Keratinocyte (primary cell): ENCODE measurements around the gene CNPPD1. TPM values are rescaled to one million over a fixed set of nuclear protein-coding genes. Genes with fewer than 3 reads are reported as not detected.

Experiments used
- DNase-seq: peaks from one replicate; pipeline ENCODE4 v3.0.0-alpha.2; 2011; ENCODE audit warnings: low read depth, missing footprints, low spot score
- FAIRE-seq: peaks from 2 replicates; lab custom pipeline; 2011; peaks lifted over from hg19 to GRCh38; lab: Jason Lieb, UNC
- H2AFZ ChIP-seq: 2 replicates; pipeline ENCODE4 v1.6.0; 2012; ENCODE audit warnings: low read length, control low read depth, inconsistent platforms; ENCODE audit not compliant: control insufficient read depth
- H3K27ac ChIP-seq: 2 replicates; pipeline ENCODE4 v1.5.1; 2011; ENCODE audit warnings: low read length; ENCODE audit not compliant: control insufficient read depth, insufficient read depth
- H3K27me3 ChIP-seq: 3 replicates; pipeline ENCODE4 v1.6.0; 2011; ENCODE audit warnings: low read length; ENCODE audit not compliant: control insufficient read depth, insufficient read depth; ENCODE audit errors: extremely low read depth
- H3K36me3 ChIP-seq, 2 experiments: 2 replicates in 1 of 2; 3 replicates in 1 of 2; pipeline ENCODE4 v1.5.1; 2011; ENCODE audit warnings: low read length in 2 of 2, mild to moderate bottlenecking in 1 of 2; ENCODE audit not compliant: control insufficient read depth in 2 of 2, insufficient read depth in 2 of 2; ENCODE audit errors: extremely low read depth in 1 of 2
- H3K4me1 ChIP-seq: 3 replicates; pipeline ENCODE4 v1.5.1; 2011; ENCODE audit warnings: low read length; ENCODE audit not compliant: control insufficient read depth, insufficient read depth; ENCODE audit errors: extremely low read depth
- H3K4me2 ChIP-seq: 3 replicates; pipeline ENCODE4 v1.6.0; 2011; ENCODE audit warnings: low read depth, low read length; ENCODE audit not compliant: control insufficient read depth, insufficient read depth; ENCODE audit errors: extremely low read depth
- H3K4me3 ChIP-seq, 3 experiments: fragments of 200-600 bp in 1 of 3; sonication (generic) in 1 of 3; 2 replicates in 2 of 3; 3 replicates in 1 of 3; pipeline ENCODE4 v1.5.1; 2011 to 2016; ENCODE audit warnings: low read length in 3 of 3, mild to moderate bottlenecking in 3 of 3, control low read depth in 2 of 3, inconsistent platforms in 1 of 3, low read depth in 1 of 3, mixed read lengths in 1 of 3, mixed run types in 1 of 3, moderate library complexity in 1 of 3; ENCODE audit not compliant: control insufficient read depth in 2 of 3, insufficient read depth in 2 of 3; ENCODE audit errors: extremely low read depth in 1 of 3
- H3K79me2 ChIP-seq: 2 replicates; pipeline ENCODE4 v1.6.0; 2012; ENCODE audit warnings: low read length; ENCODE audit not compliant: control insufficient read depth, insufficient read depth
- H3K9ac ChIP-seq: 3 replicates; pipeline ENCODE4 v1.6.0; 2011; ENCODE audit warnings: low read length; ENCODE audit not compliant: control insufficient read depth, insufficient read depth; ENCODE audit errors: extremely low read depth
- H3K9me1 ChIP-seq: 3 replicates; pipeline ENCODE4 v1.6.0; 2011; ENCODE audit warnings: low read length; ENCODE audit not compliant: control insufficient read depth, insufficient read depth; ENCODE audit errors: extremely low read depth
- H3K9me3 ChIP-seq: 2 replicates; pipeline ENCODE4 v1.5.1; 2012; ENCODE audit warnings: low read depth, low read length; ENCODE audit not compliant: control insufficient read depth
- H4K20me1 ChIP-seq: 3 replicates; pipeline ENCODE4 v1.6.0; 2011; ENCODE audit warnings: low read length; ENCODE audit not compliant: control insufficient read depth, insufficient read depth; ENCODE audit errors: extremely low read depth
- EZH2 ChIP-seq: IDR thresholded peaks from one replicate; pipeline ENCODE4 v1.6.1; 2012; ENCODE audit warnings: inconsistent platforms, mild to moderate bottlenecking, low read length, moderate library complexity
- dilution Hi-C: fragments of 300-500 bp; cut with MboI; formaldehyde crosslinking; loops from one replicate; pipeline ENCODE4 v1.7.0; 2020; ENCODE audit warnings: low sequenced_read_pairs; ENCODE audit not compliant: extremely low pct_ligation_motif_present
- polyA plus RNA-seq, 5 experiments: library from polyadenylated mRNA; depleted of rRNA in 3 of 5; stranded (reverse) in 3 of 5; stranded (forward) in 1 of 5; unstranded in 1 of 5; fragments of >200 nt; gene quantifications; 1 replicate in 1 of 5; 2 replicates in 3 of 5; 3 replicates in 1 of 5; pipeline versions ENCODE4 v1.2.1 to v1.2.3, GENCODE V29; 2011 to 2012; ENCODE audit warnings: missing spikeins in 2 of 5, low read depth in 1 of 5, low replicate concordance in 1 of 5
- TF ChIP-seq, protein P1 (sequence below), 3 experiments: IDR thresholded peaks in 1 of 3; conservative IDR thresholded peaks in 1 of 3; optimal IDR thresholded peaks in 1 of 3; 2 replicates in 2 of 3; 3 replicates in 1 of 3; pipeline versions ENCODE3 to v1.5.1; 2011; ENCODE audit warnings: low read length in 3 of 3, mild to moderate bottlenecking in 3 of 3, moderate library complexity in 2 of 3, control low read depth in 1 of 3, inconsistent platforms in 1 of 3; ENCODE audit not compliant: insufficient read depth in 2 of 3; ENCODE audit errors: extremely low read depth in 1 of 3

Gene CNPPD1
- polyA plus RNA-seq, 1 donor (not counting 4 experiments of a cell fraction or from before 2014, with no cell fraction given): 26.1 TPM

DNA sequence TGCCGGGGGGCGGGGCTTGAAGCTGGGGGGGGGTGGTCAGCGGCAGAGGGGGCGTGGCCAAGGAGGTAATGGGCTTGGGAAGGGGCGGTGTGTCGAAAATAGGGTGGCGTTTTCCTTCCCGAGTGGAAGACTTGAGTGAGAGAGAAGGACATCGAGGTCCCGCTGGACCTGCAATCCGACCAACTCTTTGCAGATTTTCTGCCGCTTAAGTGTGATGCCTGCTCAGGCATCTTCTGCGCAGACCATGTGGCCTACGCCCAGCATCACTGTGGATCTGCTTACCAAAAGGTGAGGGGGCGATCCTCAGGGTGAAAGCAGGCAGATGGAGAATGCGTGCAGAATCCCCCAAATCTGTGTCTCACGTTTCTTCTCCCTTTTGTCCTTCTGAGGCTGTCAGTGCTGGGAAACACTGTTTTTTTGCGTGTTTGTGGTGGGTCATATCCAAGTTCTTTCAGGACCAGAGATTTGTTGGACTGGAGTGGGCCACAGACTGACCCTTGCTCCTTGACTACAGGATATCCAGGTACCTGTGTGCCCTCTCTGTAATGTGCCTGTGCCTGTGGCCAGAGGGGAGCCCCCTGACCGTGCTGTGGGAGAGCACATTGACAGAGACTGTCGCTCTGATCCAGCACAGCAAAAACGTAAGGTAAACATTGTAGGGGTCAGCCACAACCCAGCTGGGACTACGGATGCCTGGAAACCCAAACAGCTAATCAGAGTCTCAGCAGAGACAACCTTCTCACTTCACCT, 30.6 kb upstream of the CNPPD1 start:
- Histone ChIP-seq H3K79me2 (no peaks in the 10 kb centered on the region), H3K27ac (no peak overlapping the region), H3K4me1 (peaks cover 16% of the 10 kb centered on the region), H2AFZ (peak overlapping the region; percentile 16), H4K20me1 (no peaks in the 10 kb centered on the region), H3K9me3 (no peaks in the 10 kb centered on the region), H3K9me1 (no peaks in the 10 kb centered on the region), H3K36me3 (peaks cover 10 to 17% of the 10 kb centered on the region in 2 experiments), H3K27me3 (no peaks in the 10 kb centered on the region), H3K9ac (peak overlapping the region; percentile 26), H3K4me2 (peak overlapping the region; percentile 84), H3K4me3 (peak overlapping the region; percentile 45 to 63 (median 62))
- FAIRE-seq (no peak), DNase-seq (no peak)
- TF ChIP-seq, protein P1, sequence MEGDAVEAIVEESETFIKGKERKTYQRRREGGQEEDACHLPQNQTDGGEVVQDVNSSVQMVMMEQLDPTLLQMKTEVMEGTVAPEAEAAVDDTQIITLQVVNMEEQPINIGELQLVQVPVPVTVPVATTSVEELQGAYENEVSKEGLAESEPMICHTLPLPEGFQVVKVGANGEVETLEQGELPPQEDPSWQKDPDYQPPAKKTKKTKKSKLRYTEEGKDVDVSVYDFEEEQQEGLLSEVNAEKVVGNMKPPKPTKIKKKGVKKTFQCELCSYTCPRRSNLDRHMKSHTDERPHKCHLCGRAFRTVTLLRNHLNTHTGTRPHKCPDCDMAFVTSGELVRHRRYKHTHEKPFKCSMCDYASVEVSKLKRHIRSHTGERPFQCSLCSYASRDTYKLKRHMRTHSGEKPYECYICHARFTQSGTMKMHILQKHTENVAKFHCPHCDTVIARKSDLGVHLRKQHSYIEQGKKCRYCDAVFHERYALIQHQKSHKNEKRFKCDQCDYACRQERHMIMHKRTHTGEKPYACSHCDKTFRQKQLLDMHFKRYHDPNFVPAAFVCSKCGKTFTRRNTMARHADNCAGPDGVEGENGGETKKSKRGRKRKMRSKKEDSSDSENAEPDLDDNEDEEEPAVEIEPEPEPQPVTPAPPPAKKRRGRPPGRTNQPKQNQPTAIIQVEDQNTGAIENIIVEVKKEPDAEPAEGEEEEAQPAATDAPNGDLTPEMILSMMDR (optimal IDR thresholded peaks at IDR 0.05 in 1 of 3, IDR thresholded peaks at IDR 0.05 in 1 of 3, conservative IDR thresholded peaks at IDR 0.05 in 1 of 3; ENCODE audit: extremely low read depth in 1 of 3, insufficient read depth in 2 of 3, low read length in 3 of 3): no peak
- TF ChIP-seq EZH2: no peak
- dilution Hi-C loops: no loop called here

DNA sequence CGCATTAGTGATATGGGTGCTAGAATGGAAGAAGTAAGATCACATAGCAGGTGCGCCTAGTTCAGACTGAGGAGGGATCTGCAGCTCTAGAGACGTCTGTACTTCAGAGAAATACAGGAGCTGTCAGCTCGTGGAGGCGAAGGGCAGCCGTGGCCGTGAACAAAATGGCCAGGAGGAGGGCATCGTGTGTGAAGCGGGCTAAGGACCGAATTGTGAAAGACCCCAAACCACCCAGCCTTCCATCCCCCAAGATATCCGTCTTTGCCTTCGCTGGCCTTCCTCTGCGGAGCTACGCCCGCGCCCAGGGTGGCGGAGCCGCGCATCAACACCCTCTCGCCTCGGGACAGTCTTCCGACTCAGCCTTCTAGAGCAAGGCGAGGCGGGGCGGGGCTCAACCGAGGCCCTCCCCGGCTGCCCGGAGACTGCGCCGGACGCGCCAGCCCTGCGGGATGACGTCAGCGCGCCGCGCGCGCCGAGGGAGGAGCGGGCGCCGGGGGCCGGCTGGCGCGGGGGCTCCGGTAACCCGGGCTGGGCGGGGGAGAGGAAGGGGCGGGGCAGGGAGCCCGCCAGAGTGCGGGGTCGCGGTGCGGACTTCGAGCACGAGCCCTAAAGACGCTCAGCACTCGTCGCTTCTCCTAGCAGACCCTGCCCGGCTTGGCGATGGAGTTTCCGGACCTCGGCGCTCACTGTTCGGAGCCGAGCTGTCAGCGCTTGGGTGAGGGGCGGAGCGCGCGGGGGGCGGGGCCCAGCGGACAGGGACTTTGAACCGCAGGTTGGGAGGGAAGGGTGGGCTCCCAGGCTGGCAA, 29.8 kb upstream of the CNPPD1 start, which contains the start of gene ZFAND2B:
Gene ZFAND2B, plus strand, starts transcription at position 455 of the 806 bp plus-strand sequence. Its CDS starts 206 bp downstream, at position 661.
- H4K20me1 ChIP-seq: no peaks in the 10 kb centered on the region
- H3K36me3 ChIP-seq: peaks cover 7 to 17% of the 10 kb centered on the region in 2 experiments
- peak within 1 kb of the TSS; percentile 84 for H3K4me2 ChIP-seq
- dilution Hi-C loops: no loop called here
- TF ChIP-seq, protein P1 (optimal IDR thresholded peaks at IDR 0.05 in 1 of 3, IDR thresholded peaks at IDR 0.05 in 1 of 3, conservative IDR thresholded peaks at IDR 0.05 in 1 of 3; ENCODE audit: extremely low read depth in 1 of 3, insufficient read depth in 2 of 3, low read length in 3 of 3): peak in 1 of 3 experiments; percentile 2
- TF ChIP-seq EZH2: no peak
- no peaks in the 10 kb centered on the region for H3K27me3 ChIP-seq
- H3K4me3 ChIP-seq: peak within 1 kb of the TSS; percentile 45 to 66 (median 62)
- DNase-seq: no peak
- peak; percentile 17 for FAIRE-seq
- peak within 1 kb of the TSS; percentile 70 for H3K9ac ChIP-seq
- H3K9me3 ChIP-seq: no peaks in the 10 kb centered on the region
- no peaks in the 10 kb centered on the region for H3K9me1 ChIP-seq
- no peaks in the 10 kb centered on the region for H3K79me2 ChIP-seq
- H2AFZ ChIP-seq: peak within 1 kb of the TSS; percentile 90
- H3K4me1 ChIP-seq: peaks cover 16% of the 10 kb centered on the region
- peak within 1 kb of the TSS; percentile 51 for H3K27ac ChIP-seq
